ENCODE data around the gene LBX1. TPM values are rescaled to one million over a fixed set of nuclear protein-coding genes. Genes with fewer than 3 reads are reported as not detected.

LBX1 gene
- total RNA-seq, 1 experiment from 2014 or later = 0.15 TPM

- in situ Hi-C loops (cut with HindIII; ENCODE audit: low pct_unique_long_range_greater_than_20kb, low sequenced_read_pairs) (no loop called here), intact Hi-C loops (cut with micrococcal nuclease; ENCODE audit: unreplicated experiment) (loop anchor here (10.0 kb wide), 1 partner anchor 568 kb away; the partner anchor contains the start of gene NPM3)
- no TSS peak for BruUV-seq (replicated peaks)
- POLR2A ChIA-PET = no interaction called here
- ATAC-seq (no peak), DNase-seq (ENCODE audit: low read depth, low spot score) (no peak)
- Histone ChIP-seq H3K4me3 (ENCODE audit: low read depth in 2 of 2, low read length in 2 of 2) (no peak overlapping the region), H3K27ac (ENCODE audit: low read length) (no peak overlapping the region), H3K27me3 (ENCODE audit: control insufficient read depth, insufficient read depth, low read length) (peaks cover 6% of the 10 kb centered on the region), H3K9me3 (ENCODE audit: control insufficient read depth, insufficient read depth, low read depth, low read length) (no peaks in the 10 kb centered on the region), H3K36me3 (ENCODE audit: control insufficient read depth, insufficient read depth, low read length) (no peaks in the 10 kb centered on the region), H3K4me1 (ENCODE audit: control insufficient read depth, insufficient read depth, low read length) (peaks cover 4% of the 10 kb centered on the region; the same call in 1 of the 2 replicates)
- CTCF ChIA-PET = interaction anchor here (0.5 to 0.6 kb wide), 3 partner anchors 78 to 413 kb away, joined by 3 to 7 read pairs (median 4); no protein-coding TSS in a partner anchor
- TF ChIP-seq TCF7L2 (IDR thresholded peaks at IDR 0.05; ENCODE audit: low read depth, low read length) (no peak), POLR2AphosphoS5 (IDR thresholded peaks at IDR 0.05; ENCODE audit: low read depth, low read length) (no peak), SIN3A (IDR thresholded peaks at IDR 0.05; ENCODE audit: borderline replicate concordance, insufficient read depth, low read depth, low read length) (no peak)
- TF ChIP-seq, protein P1, sequence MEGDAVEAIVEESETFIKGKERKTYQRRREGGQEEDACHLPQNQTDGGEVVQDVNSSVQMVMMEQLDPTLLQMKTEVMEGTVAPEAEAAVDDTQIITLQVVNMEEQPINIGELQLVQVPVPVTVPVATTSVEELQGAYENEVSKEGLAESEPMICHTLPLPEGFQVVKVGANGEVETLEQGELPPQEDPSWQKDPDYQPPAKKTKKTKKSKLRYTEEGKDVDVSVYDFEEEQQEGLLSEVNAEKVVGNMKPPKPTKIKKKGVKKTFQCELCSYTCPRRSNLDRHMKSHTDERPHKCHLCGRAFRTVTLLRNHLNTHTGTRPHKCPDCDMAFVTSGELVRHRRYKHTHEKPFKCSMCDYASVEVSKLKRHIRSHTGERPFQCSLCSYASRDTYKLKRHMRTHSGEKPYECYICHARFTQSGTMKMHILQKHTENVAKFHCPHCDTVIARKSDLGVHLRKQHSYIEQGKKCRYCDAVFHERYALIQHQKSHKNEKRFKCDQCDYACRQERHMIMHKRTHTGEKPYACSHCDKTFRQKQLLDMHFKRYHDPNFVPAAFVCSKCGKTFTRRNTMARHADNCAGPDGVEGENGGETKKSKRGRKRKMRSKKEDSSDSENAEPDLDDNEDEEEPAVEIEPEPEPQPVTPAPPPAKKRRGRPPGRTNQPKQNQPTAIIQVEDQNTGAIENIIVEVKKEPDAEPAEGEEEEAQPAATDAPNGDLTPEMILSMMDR (IDR thresholded peaks at IDR 0.05) = no peak
- TF ChIP-seq, protein P2, sequence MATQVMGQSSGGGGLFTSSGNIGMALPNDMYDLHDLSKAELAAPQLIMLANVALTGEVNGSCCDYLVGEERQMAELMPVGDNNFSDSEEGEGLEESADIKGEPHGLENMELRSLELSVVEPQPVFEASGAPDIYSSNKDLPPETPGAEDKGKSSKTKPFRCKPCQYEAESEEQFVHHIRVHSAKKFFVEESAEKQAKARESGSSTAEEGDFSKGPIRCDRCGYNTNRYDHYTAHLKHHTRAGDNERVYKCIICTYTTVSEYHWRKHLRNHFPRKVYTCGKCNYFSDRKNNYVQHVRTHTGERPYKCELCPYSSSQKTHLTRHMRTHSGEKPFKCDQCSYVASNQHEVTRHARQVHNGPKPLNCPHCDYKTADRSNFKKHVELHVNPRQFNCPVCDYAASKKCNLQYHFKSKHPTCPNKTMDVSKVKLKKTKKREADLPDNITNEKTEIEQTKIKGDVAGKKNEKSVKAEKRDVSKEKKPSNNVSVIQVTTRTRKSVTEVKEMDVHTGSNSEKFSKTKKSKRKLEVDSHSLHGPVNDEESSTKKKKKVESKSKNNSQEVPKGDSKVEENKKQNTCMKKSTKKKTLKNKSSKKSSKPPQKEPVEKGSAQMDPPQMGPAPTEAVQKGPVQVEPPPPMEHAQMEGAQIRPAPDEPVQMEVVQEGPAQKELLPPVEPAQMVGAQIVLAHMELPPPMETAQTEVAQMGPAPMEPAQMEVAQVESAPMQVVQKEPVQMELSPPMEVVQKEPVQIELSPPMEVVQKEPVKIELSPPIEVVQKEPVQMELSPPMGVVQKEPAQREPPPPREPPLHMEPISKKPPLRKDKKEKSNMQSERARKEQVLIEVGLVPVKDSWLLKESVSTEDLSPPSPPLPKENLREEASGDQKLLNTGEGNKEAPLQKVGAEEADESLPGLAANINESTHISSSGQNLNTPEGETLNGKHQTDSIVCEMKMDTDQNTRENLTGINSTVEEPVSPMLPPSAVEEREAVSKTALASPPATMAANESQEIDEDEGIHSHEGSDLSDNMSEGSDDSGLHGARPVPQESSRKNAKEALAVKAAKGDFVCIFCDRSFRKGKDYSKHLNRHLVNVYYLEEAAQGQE (IDR thresholded peaks at IDR 0.05; ENCODE audit: insufficient read depth in 1 of 2, low read depth in 2 of 2, low read length in 1 of 2) = no peak
Measured at GRCh38 chr10:101216207-101217043, 12.8 kb downstream of the LBX1 start.

DNA sequence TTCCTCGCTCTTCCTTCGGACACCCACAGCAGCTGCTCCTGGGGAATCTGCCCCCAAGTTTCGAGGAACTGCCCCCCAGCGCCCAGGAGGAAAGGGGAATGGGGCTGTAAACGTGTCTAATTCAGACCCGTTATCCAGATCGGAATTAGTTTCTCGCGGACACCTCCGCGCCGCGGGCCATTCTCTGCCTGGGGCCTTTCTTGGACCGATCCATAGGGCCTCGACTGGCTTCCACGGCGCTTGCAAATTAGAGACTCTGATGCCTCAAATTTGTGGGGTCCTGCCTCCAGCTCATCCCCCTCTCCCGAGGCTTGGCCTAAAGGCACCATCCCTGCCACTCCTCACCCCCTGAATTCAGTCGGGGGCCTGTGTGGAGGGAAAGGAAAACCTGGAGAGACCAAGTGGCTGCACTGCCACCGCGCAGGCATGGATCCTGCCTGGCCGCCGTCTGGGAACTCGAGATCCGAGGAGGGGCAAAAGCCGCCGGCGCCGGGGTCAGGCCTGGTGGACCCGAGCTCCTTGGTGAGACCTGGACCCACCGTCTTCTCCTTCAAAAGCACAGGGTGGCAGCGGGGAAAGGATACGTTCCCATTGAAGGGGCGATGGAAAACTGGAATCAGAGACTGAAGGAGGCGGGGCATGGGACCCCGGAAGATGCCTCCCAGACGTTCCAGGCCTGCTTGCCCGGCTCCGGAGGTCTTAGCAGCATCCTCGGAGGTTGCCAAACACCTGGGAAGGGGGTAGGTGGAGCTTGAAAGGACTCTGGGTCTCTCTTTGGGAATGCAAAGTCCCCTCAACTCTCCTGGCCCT, 13.7 kb downstream of the LBX1 start:
- ChIA-PET CTCF (interaction anchor here (0.6 to 2.9 kb wide), 5 partner anchors 19 to 1194 kb away, joined by 3 to 46 read pairs (median 13); no protein-coding TSS in a partner anchor), POLR2A (no interaction called here)
- no peaks in the 10 kb centered on the region for H3K9me3 ChIP-seq (ENCODE audit: control insufficient read depth, insufficient read depth, low read depth, low read length)
- H3K36me3 ChIP-seq (ENCODE audit: control insufficient read depth, insufficient read depth, low read length) = no peaks in the 10 kb centered on the region
- DNase-seq (ENCODE audit: low read depth, low spot score) (no peak), ATAC-seq (no peak)
- no peak overlapping the region for H3K27ac ChIP-seq (ENCODE audit: low read length)
- TF ChIP-seq, protein P1 (IDR thresholded peaks at IDR 0.05) = no peak
- no peak for TF ChIP-seq SIN3A (IDR thresholded peaks at IDR 0.05; ENCODE audit: borderline replicate concordance, insufficient read depth, low read depth, low read length)
- TF ChIP-seq, protein P2 (IDR thresholded peaks at IDR 0.05; ENCODE audit: insufficient read depth in 1 of 2, low read depth in 2 of 2, low read length in 1 of 2) = no peak
- no peak overlapping the region for H3K4me3 ChIP-seq (ENCODE audit: low read depth in 2 of 2, low read length in 2 of 2)
- H3K27me3 ChIP-seq (ENCODE audit: control insufficient read depth, insufficient read depth, low read length) = peaks cover 9% of the 10 kb centered on the region
- in situ Hi-C loops (cut with HindIII; ENCODE audit: low pct_unique_long_range_greater_than_20kb, low sequenced_read_pairs) = no loop called here
- no TSS peak for BruUV-seq (replicated peaks)
- intact Hi-C loops (cut with micrococcal nuclease; ENCODE audit: unreplicated experiment) = loop anchor here (2.0 to 10.0 kb wide), 2 partner anchors 355 to 569 kb away; partner anchors contain the start of gene NPM3
- peaks cover 4% of the 10 kb centered on the region; the same call in 1 of the 2 replicates for H3K4me1 ChIP-seq (ENCODE audit: control insufficient read depth, insufficient read depth, low read length)
